H1 (cell line): ENCODE results near the gene TRIAP1. TPM values are rescaled to one million over a fixed set of nuclear protein-coding genes. Genes with fewer than 3 reads are reported as not detected.
A peak's percentile ranks its signal among the peaks of the same experiment; 100 is the strongest.
"Not testable (repeated sequence)": the region's sequence is repeated elsewhere in the genome, so short reads cannot be mapped to it uniquely, and the experiment has no call there.

Experiments used
- CTCF ChIA-PET: fragments of 300-600 bp; sonication (Branson Sonifier 250); formaldehyde crosslinking; loops from one replicate; lab custom pipeline; 2021; ENCODE audit not compliant: partially characterized antibody; lab: Charles Lee
- POLR2A ChIA-PET: fragments of 300-600 bp; sonication (Branson Sonifier 250); formaldehyde crosslinking; loops from one replicate; lab custom pipeline; 2021; ENCODE audit warnings: inconsistent platforms; ENCODE audit not compliant: partially characterized antibody; lab: Charles Lee
- DNase-seq, 2 experiments: peaks; one replicate each; pipeline versions ENCODE4 v3.0.0 to v3.0.0-alpha.2; 2010 to 2022; ENCODE audit warnings: low spot score in 2 of 2, low read depth in 1 of 2, mixed read lengths in 1 of 2
- FAIRE-seq: peaks from 2 replicates; lab custom pipeline; 2011; peaks lifted over from hg19 to GRCh38; lab: Jason Lieb, UNC
- H2AFZ ChIP-seq: 2 replicates; pipeline ENCODE4 v1.8.1; 2012; ENCODE audit warnings: low read length, inconsistent platforms
- H2AK5ac ChIP-seq: 2 replicates; pipeline ENCODE4 v1.6.1; 2013; ENCODE audit warnings: low read depth, low read length
- H2BK120ac ChIP-seq: replicated peaks from 2 replicates; pipeline ENCODE3; 2013; ENCODE audit warnings: low read depth, low read length, inconsistent platforms
- H2BK12ac ChIP-seq: 2 replicates; pipeline ENCODE4 v1.6.1; 2013; ENCODE audit warnings: low read depth, low read length
- H2BK15ac ChIP-seq: 2 replicates; pipeline ENCODE4 v1.6.1; 2013; ENCODE audit warnings: low read length
- H2BK20ac ChIP-seq: 2 replicates; pipeline ENCODE4 v1.6.1; 2013; ENCODE audit warnings: low read length
- H2BK5ac ChIP-seq: 2 replicates; pipeline ENCODE4 v1.6.1; 2013; ENCODE audit warnings: low read depth, low read length
- H3K14ac ChIP-seq: 2 replicates; pipeline ENCODE4 v1.6.1; 2013; ENCODE audit warnings: inconsistent platforms; ENCODE audit not compliant: insufficient read length
- H3K18ac ChIP-seq: 2 replicates; pipeline ENCODE4 v1.6.1; 2013; ENCODE audit warnings: low read length; ENCODE audit errors: extremely low read depth
- H3K23ac ChIP-seq: 2 replicates; pipeline ENCODE4 v1.6.1; 2013; ENCODE audit warnings: inconsistent platforms; ENCODE audit not compliant: insufficient read length
- H3K23me2 ChIP-seq: 2 replicates; pipeline ENCODE4 v1.6.1; 2013; ENCODE audit warnings: low read depth, low read length
- H3K27ac ChIP-seq: 2 replicates; pipeline ENCODE4 v1.6.1; 2011; ENCODE audit warnings: low read depth, low read length, inconsistent platforms
- H3K27me3 ChIP-seq, 4 experiments: replicated peaks in 1 of 4; 1 replicate in 1 of 4; 2 replicates in 3 of 4; pipeline versions ENCODE4 v1.6.1 to v1.8.1; 2011 to 2013; ENCODE audit warnings: low read length in 3 of 4, mild to moderate bottlenecking in 3 of 4, inconsistent platforms in 2 of 4, mixed read lengths in 2 of 4, moderate library complexity in 1 of 4; ENCODE audit not compliant: control insufficient read depth in 3 of 4, insufficient read depth in 3 of 4; ENCODE audit errors: extremely low read depth in 1 of 4
- H3K36me3 ChIP-seq, 4 experiments: 2 replicates each; pipeline versions ENCODE4 v1.6.1 to v1.8.1; 2011 to 2013; ENCODE audit warnings: mild to moderate bottlenecking in 4 of 4, low read length in 3 of 4, moderate library complexity in 2 of 4, control low read depth in 1 of 4, inconsistent platforms in 1 of 4; ENCODE audit not compliant: insufficient read depth in 4 of 4, control insufficient read depth in 2 of 4
- H3K4ac ChIP-seq: replicated peaks from 2 replicates; pipeline ENCODE3; 2013; ENCODE audit warnings: low read length, low read depth, mixed read lengths, inconsistent platforms; ENCODE audit not compliant: insufficient read length
- H3K4me1 ChIP-seq, 4 experiments: replicated peaks in 1 of 4; 1 replicate in 1 of 4; 2 replicates in 3 of 4; pipeline versions ENCODE4 v1.6.1 to v1.8.1; 2011 to 2013; ENCODE audit warnings: low read length in 3 of 4, inconsistent platforms in 2 of 4, mixed read lengths in 1 of 4; ENCODE audit not compliant: insufficient read depth in 4 of 4, control insufficient read depth in 3 of 4
- H3K4me2 ChIP-seq, 2 experiments: 2 replicates each; pipeline versions ENCODE4 v1.6.1 to v1.8.1; 2011 to 2013; ENCODE audit warnings: low read depth in 2 of 2, low read length in 2 of 2, control low read depth in 1 of 2, inconsistent platforms in 1 of 2, mild to moderate bottlenecking in 1 of 2; ENCODE audit not compliant: insufficient read depth in 1 of 2
- H3K4me3 ChIP-seq, 4 experiments: fragments of 200-600, 300-600 bp in 1 of 4; sonication (generic), shearing (Covaris generic), sonication (Bioruptor Twin) in 1 of 4; 2 replicates each; pipeline versions ENCODE4 v1.5.1 to v1.8.1; 2011 to 2016; ENCODE audit warnings: low read length in 4 of 4, low read depth in 3 of 4, control low read depth in 2 of 4, inconsistent platforms in 2 of 4, mild to moderate bottlenecking in 2 of 4, mixed read lengths in 1 of 4, moderate library complexity in 1 of 4; ENCODE audit not compliant: insufficient read depth in 2 of 4; ENCODE audit errors: extremely low read depth in 1 of 4
- H3K56ac ChIP-seq: replicated peaks from 2 replicates; pipeline ENCODE3; 2013; ENCODE audit warnings: low read depth, mild to moderate bottlenecking, mixed read lengths, low read length, inconsistent platforms; ENCODE audit not compliant: insufficient read length
- H3K79me1 ChIP-seq: 2 replicates; pipeline ENCODE4 v1.6.1; 2013; ENCODE audit warnings: low read depth, low read length, control low read depth
- H3K79me2 ChIP-seq, 2 experiments: 2 replicates each; pipeline versions ENCODE4 v1.6.1 to v1.8.1; 2012 to 2013; ENCODE audit warnings: low read length in 2 of 2, mild to moderate bottlenecking in 2 of 2, inconsistent platforms in 1 of 2; ENCODE audit not compliant: insufficient read depth in 2 of 2, control insufficient read depth in 1 of 2
- H3K9ac ChIP-seq, 4 experiments: replicated peaks in 1 of 4; 1 replicate in 1 of 4; 2 replicates in 3 of 4; pipeline versions ENCODE4 v1.6.1 to v1.8.1; 2011 to 2013; ENCODE audit warnings: low read depth in 3 of 4, low read length in 3 of 4, control low read depth in 2 of 4, mild to moderate bottlenecking in 2 of 4, moderate library complexity in 2 of 4, inconsistent platforms in 1 of 4; ENCODE audit errors: extremely low read depth in 1 of 4
- H3K9me3 ChIP-seq, 2 experiments: 2 replicates each; pipeline versions ENCODE4 v1.6.1 to v1.8.1; 2012 to 2013; ENCODE audit warnings: mild to moderate bottlenecking in 2 of 2, moderate library complexity in 2 of 2, control low read depth in 1 of 2, inconsistent platforms in 1 of 2, low read depth in 1 of 2, low read length in 1 of 2, mixed read lengths in 1 of 2; ENCODE audit not compliant: insufficient read depth in 2 of 2
- H4K20me1 ChIP-seq, 2 experiments: replicated peaks in 1 of 2; 2 replicates each; pipeline versions ENCODE3 to v1.8.1; 2011 to 2013; ENCODE audit warnings: inconsistent platforms in 2 of 2, low read length in 2 of 2, mild to moderate bottlenecking in 1 of 2; ENCODE audit not compliant: insufficient read depth in 2 of 2, control insufficient read depth in 1 of 2
- H4K5ac ChIP-seq: 2 replicates; pipeline ENCODE4 v1.6.1; 2013; ENCODE audit warnings: low read length, low read depth, mixed read lengths, inconsistent platforms; ENCODE audit not compliant: insufficient read length
- H4K8ac ChIP-seq: 2 replicates; pipeline ENCODE4 v1.8.0; 2013; ENCODE audit warnings: mild to moderate bottlenecking, moderate library complexity, low read length, inconsistent platforms; ENCODE audit not compliant: insufficient read depth; ENCODE audit errors: extremely low read depth
- H4K91ac ChIP-seq: replicated peaks from 2 replicates; pipeline ENCODE3; 2013; ENCODE audit warnings: low read length, mixed read lengths, inconsistent platforms; ENCODE audit not compliant: insufficient read length
- GTF2F1 ChIP-seq: IDR thresholded peaks from 2 replicates; pipeline ENCODE4 v1.6.1; 2012; ENCODE audit warnings: low read depth, low read length, improper control_type of control experiment, borderline replicate concordance
- KDM1A ChIP-seq: fragments of 200-600, 300-600 bp; sonication (generic); IDR thresholded peaks from 2 replicates; pipeline ENCODE4 v1.7.1; 2016; ENCODE audit warnings: mild to moderate bottlenecking, low read length, borderline replicate concordance
- WGBS, 2 experiments: shearing (Covaris generic) in 1 of 2; methylation state at CpG; one replicate each; pipeline versions ENCODE4 v1.1.6 to v1.1.7; 2013 to 2015; ENCODE audit warnings: low lambda C conversion rate in 2 of 2, mixed read lengths in 2 of 2, inconsistent platforms in 1 of 2, low coverage in 1 of 2, missing lambda C conversion rate in 1 of 2; ENCODE audit not compliant: insufficient replicate concordance in 2 of 2, insufficient coverage in 1 of 2, insufficient read length in 1 of 2; ENCODE audit errors: extremely low coverage in 1 of 2, missing lambda C conversion rate in 1 of 2; 5-methylcytosine and 5-hydroxymethylcytosine counted together
- polyA plus RNA-seq, 7 experiments: library from polyadenylated mRNA; depleted of rRNA in 3 of 7; stranded (reverse) in 5 of 7; unstranded in 2 of 7; fragments of >200 nt in 5 of 7; fragments of 200-250 nt in 2 of 7; gene quantifications; 1 replicate in 5 of 7; 2 replicates in 1 of 7; 4 replicates in 1 of 7; pipeline versions ENCODE4 v1.2.1 to v1.2.3, GENCODE V29; 2011 to 2013; ENCODE audit warnings: missing spikeins in 2 of 7, mixed read lengths in 2 of 7
- total RNA-seq: library from RNA; stranded (reverse); fragmentation: NEBNext Ultra II Directional; extraction: Animal tissue kit (Norgen Biotek cat#: 25700); gene quantifications from 2 replicates; pipeline ENCODE4 v1.2.1, GENCODE V29; 2021

The TRIAP1 gene
- total and polyA plus RNA-seq, 2 of the 8 experiments (the other 6 are each of a cell fraction or from before 2014, with no cell fraction given): 42.0 to 63.4 TPM

DNA sequence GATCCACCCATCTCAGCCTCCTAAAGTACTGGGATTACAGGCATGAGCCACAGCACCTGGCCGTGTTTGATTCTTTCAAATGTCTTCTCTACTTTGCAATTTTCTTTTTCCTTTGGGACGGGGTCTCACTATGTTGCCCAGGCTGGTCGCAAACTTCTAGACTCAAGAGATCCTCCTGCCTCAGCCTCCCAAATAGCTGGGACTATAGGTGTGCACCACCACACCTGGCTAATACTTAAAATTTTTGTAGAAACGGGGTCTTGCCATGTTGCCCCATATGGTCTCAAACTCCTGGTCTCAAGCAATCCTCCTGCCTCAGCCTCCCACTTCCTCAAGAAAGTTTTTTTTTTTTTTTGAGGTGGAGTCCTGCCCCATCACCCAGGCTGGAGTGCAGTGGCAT is 1.8 kb upstream of the TRIAP1 start (continued):
- TF ChIP-seq GTF2F1 (no peak), KDM1A (no peak)

DNA sequence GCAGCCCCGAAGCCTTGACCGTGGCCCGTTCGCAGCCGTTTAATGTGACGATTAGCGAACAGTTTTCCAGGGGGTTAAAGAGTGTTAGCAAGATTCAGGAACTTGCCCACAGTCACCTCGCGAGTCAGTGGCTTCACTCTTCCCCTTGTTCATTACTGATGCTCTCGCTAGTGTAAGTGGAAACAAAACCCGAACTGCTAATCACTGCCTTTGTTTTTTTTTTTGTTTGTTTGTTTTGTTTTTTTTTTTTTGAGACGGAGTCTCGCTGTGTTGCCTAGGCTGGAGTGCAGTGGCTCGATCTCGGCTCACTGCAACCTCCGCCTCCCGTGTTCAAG is 627 bp upstream of the TRIAP1 start:
- Histone ChIP-seq H3K18ac (peak overlapping the region; percentile 88; the same call in 1 of the 2 replicates), H4K91ac (peak overlapping the region; percentile 95), H2AFZ (0 out of 2 replicates have a peak overlapping the region, but pooled peaks have one; percentile 6), H3K36me3 (peaks cover 7 to 39% (median 17%) of the 10 kb centered on the region in 4 experiments), H4K8ac (peak overlapping the region; percentile 99), H4K5ac (peak overlapping the region; percentile 81), H3K9ac (peak overlapping the region; percentile 90 to 96 (median 94)), H3K79me2 (peaks cover 17 to 57% of the 10 kb centered on the region in 2 experiments), H3K4ac (peak overlapping the region; percentile 97), H3K56ac (peak overlapping the region; percentile 79), H3K4me3 (peak overlapping the region; percentile 84 to 98 (median 98)), H3K27ac (peak overlapping the region; percentile 94), H2BK5ac (peak overlapping the region; percentile 96), H3K4me2 (peak overlapping the region; percentile 76 to 79), H2BK12ac (0 out of 2 replicates have a peak overlapping the region, but pooled peaks have one; percentile 60)
- H3K9me3 ChIP-seq, H2AK5ac ChIP-seq, H3K4me1 ChIP-seq, DNase-seq, H3K14ac ChIP-seq, H2BK120ac ChIP-seq, FAIRE-seq, H3K23me2 ChIP-seq, H4K20me1 ChIP-seq, H3K27me3 ChIP-seq, H3K79me1 ChIP-seq, H2BK20ac ChIP-seq, H3K23ac ChIP-seq, H2BK15ac ChIP-seq: not testable (repeated sequence)
- ChIA-PET POLR2A (interaction anchor here (0.6 to 19.6 kb wide), 18 partner anchors 9 to 155 kb away, joined by 3 to 365 read pairs (median 4); partner anchors contain the start of genes COQ5, COX6A1, DYNLL1 and POP5), CTCF (interaction anchor here (1.1 to 2.7 kb wide), 7 partner anchors 10 to 219 kb away, joined by 3 to 20 read pairs (median 6); partner anchors contain the start of gene SRSF9)
- WGBS, 2 experiments: 13% methylated on average over 15 of the region's 17 CpGs; no CpG with 5 or more reads in 1 of the 2 experiments
